IMR-90 (cell line): ENCODE data around the gene MSH5. TPM values are rescaled to one million over a fixed set of nuclear protein-coding genes. Genes with fewer than 3 reads are reported as not detected.
A peak's percentile ranks its signal among the peaks of the same experiment; 100 is the strongest.

Experiments
- ATAC-seq: fragments of 200-7000 bp; cut with Tn5 transposase; 2 replicates; pipeline ENCODE4 v1.9.1; 2020; ENCODE audit warnings: low read depth, mild to moderate bottlenecking, moderate library complexity
- BruUV-seq: library from RNA; stranded (reverse); fragments of 400-500 nt; replicated peaks from 2 replicates; lab custom pipeline; 2021; lab: Mats Ljungman, UMichigan
- CTCF ChIA-PET: fragments of 300-600 bp; formaldehyde crosslinking; extraction: SDS; loops from one replicate; lab custom pipeline; 2021; ENCODE audit warnings: antibody characterized with exemption; lab: Yijun Ruan, JAX
- POLR2A ChIA-PET: fragments of 300-600 bp; sonication (Branson Sonifier 250); formaldehyde crosslinking; loops from one replicate; lab custom pipeline; 2022; ENCODE audit warnings: antibody characterized with exemption; ENCODE audit not compliant: unreplicated experiment; lab: Charles Lee
- DNase-seq: peaks from one replicate; pipeline ENCODE4 v3.0.0; 2013
- H2AFZ ChIP-seq: replicated peaks from 2 replicates; pipeline ENCODE3; 2013; ENCODE audit warnings: low read length, mild to moderate bottlenecking; ENCODE audit not compliant: poor library complexity
- H2AK5ac ChIP-seq: 2 replicates; pipeline ENCODE4 v1.6.1; 2013; ENCODE audit warnings: low read depth, low read length, inconsistent platforms
- H2AK9ac ChIP-seq: replicated peaks from 2 replicates; pipeline ENCODE3; 2013; ENCODE audit warnings: mild to moderate bottlenecking, low read depth, low read length, moderate library complexity; ENCODE audit not compliant: poor library complexity
- H2BK120ac ChIP-seq: 2 replicates; pipeline ENCODE4 v1.6.1; 2013; ENCODE audit warnings: low read depth, low read length, inconsistent platforms
- H2BK15ac ChIP-seq: 3 replicates; pipeline ENCODE4 v1.6.1; 2013; ENCODE audit warnings: low read depth, low read length, inconsistent platforms
- H2BK20ac ChIP-seq: 2 replicates; pipeline ENCODE4 v1.6.1; 2013; ENCODE audit warnings: low read depth, mild to moderate bottlenecking, inconsistent platforms, low read length, moderate library complexity
- H2BK5ac ChIP-seq: 2 replicates; pipeline ENCODE4 v1.6.1; 2013; ENCODE audit warnings: mild to moderate bottlenecking, low read depth, low read length, inconsistent platforms; ENCODE audit not compliant: poor library complexity, severe bottlenecking
- H3K14ac ChIP-seq: replicated peaks from 2 replicates; pipeline ENCODE4 v1.6.1; 2013; ENCODE audit warnings: low read depth, low read length, inconsistent platforms
- H3K18ac ChIP-seq: 2 replicates; pipeline ENCODE4 v1.6.1; 2013; ENCODE audit warnings: low read depth, low read length, control low read depth
- H3K23ac ChIP-seq: 2 replicates; pipeline ENCODE4 v1.6.1; 2013; ENCODE audit warnings: low read depth, low read length, inconsistent platforms
- H3K27ac ChIP-seq: 2 replicates; pipeline ENCODE4 v1.5.1; 2013; ENCODE audit warnings: mild to moderate bottlenecking, control low read depth, low read length; ENCODE audit not compliant: insufficient read depth
- H3K27me3 ChIP-seq: 2 replicates; pipeline ENCODE4 v1.6.1; 2013; ENCODE audit warnings: low read length; ENCODE audit not compliant: control insufficient read depth, insufficient read depth
- H3K36me3 ChIP-seq: 2 replicates; pipeline ENCODE4 v1.6.1; 2013; ENCODE audit warnings: low read length, mixed read lengths; ENCODE audit not compliant: control insufficient read depth, insufficient read depth
- H3K4ac ChIP-seq: 2 replicates; pipeline ENCODE4 v1.6.1; 2013; ENCODE audit warnings: low read depth, low read length, inconsistent platforms
- H3K4me1 ChIP-seq: 2 replicates; pipeline ENCODE4 v1.6.1; 2013; ENCODE audit warnings: low read length, mixed read lengths; ENCODE audit not compliant: control insufficient read depth, insufficient read depth
- H3K4me2 ChIP-seq: 2 replicates; pipeline ENCODE4 v1.6.1; 2013; ENCODE audit warnings: low read depth, mild to moderate bottlenecking, control low read depth, low read length, moderate library complexity
- H3K4me3 ChIP-seq: 2 replicates; pipeline ENCODE4 v1.5.1; 2013; ENCODE audit warnings: low read depth, mild to moderate bottlenecking, control low read depth, low read length, moderate library complexity; ENCODE audit not compliant: insufficient read depth
- H3K56ac ChIP-seq: 2 replicates; pipeline ENCODE4 v1.6.1; 2013; ENCODE audit warnings: low read length, inconsistent platforms; ENCODE audit not compliant: insufficient read depth; ENCODE audit errors: extremely low read depth
- H3K79me1 ChIP-seq, 2 experiments: 2 replicates each; pipeline ENCODE4 v1.6.1; 2013; ENCODE audit warnings: low read length in 2 of 2, inconsistent platforms in 1 of 2, low read depth in 1 of 2
- H3K9ac ChIP-seq: 2 replicates; pipeline ENCODE4 v1.6.1; 2013; ENCODE audit warnings: low read depth, low read length, control low read depth
- H3K9me1 ChIP-seq: 2 replicates; pipeline ENCODE4 v1.6.1; 2013; ENCODE audit warnings: low read length, inconsistent platforms; ENCODE audit not compliant: insufficient read depth
- H3K9me3 ChIP-seq: 2 replicates; pipeline ENCODE4 v1.6.1; 2013; ENCODE audit warnings: low read length; ENCODE audit not compliant: control insufficient read depth, insufficient read depth
- H4K20me1 ChIP-seq: 2 replicates; pipeline ENCODE4 v1.6.1; 2013; ENCODE audit warnings: low read length, inconsistent platforms; ENCODE audit not compliant: insufficient read depth
- H4K5ac ChIP-seq: 2 replicates; pipeline ENCODE4 v1.6.1; 2013; ENCODE audit warnings: mild to moderate bottlenecking, low read depth, low read length, control low read depth
- H4K8ac ChIP-seq, 2 experiments: 2 replicates each; pipeline ENCODE4 v1.6.1; 2013; ENCODE audit warnings: low read depth in 2 of 2, low read length in 2 of 2, control low read depth in 1 of 2, inconsistent platforms in 1 of 2
- H4K91ac ChIP-seq: 2 replicates; pipeline ENCODE4 v1.6.1; 2013; ENCODE audit warnings: low read depth, low read length, inconsistent platforms; ENCODE audit not compliant: insufficient read depth
- CEBPB ChIP-seq: IDR thresholded peaks from 2 replicates; pipeline ENCODE4 v1.6.1; 2012; ENCODE audit warnings: low read depth, low read length, improper control_type of control experiment
- CHD1 ChIP-seq: IDR thresholded peaks from 2 replicates; pipeline ENCODE4 v1.6.1; 2012; ENCODE audit warnings: low read depth, low read length, improper control_type of control experiment
- CTCF ChIP-seq: conservative IDR thresholded peaks from 2 replicates; pipeline ENCODE4 v1.5.1; 2012; ENCODE audit warnings: mild to moderate bottlenecking, low read depth, low read length, improper control_type of control experiment
- FOS ChIP-seq: fragments of 150-350 bp; IDR thresholded peaks from 2 replicates; pipeline ENCODE4 v1.6.1; 2016; ENCODE audit warnings: low read depth, low read length
- MAZ ChIP-seq: IDR thresholded peaks from 2 replicates; pipeline ENCODE4 v1.6.1; 2012; ENCODE audit warnings: low read depth, mild to moderate bottlenecking, low read length, improper control_type of control experiment, moderate library complexity, borderline replicate concordance
- RAD21 ChIP-seq: IDR thresholded peaks from 2 replicates; pipeline ENCODE4 v1.6.1; 2012; ENCODE audit warnings: low read length, improper control_type of control experiment
- RCOR1 ChIP-seq: IDR thresholded peaks from 2 replicates; pipeline ENCODE4 v1.6.1; 2012; ENCODE audit warnings: mild to moderate bottlenecking, low read length, improper control_type of control experiment; ENCODE audit not compliant: insufficient replicate concordance
- SMC3 ChIP-seq: fragments of 150-350 bp; IDR thresholded peaks from 2 replicates; pipeline ENCODE4 v1.6.1; 2016; ENCODE audit warnings: low read depth, mild to moderate bottlenecking, antibody characterized with exemption, low read length, moderate library complexity
- USF2 ChIP-seq: fragments of 150-350 bp; IDR thresholded peaks from 2 replicates; pipeline ENCODE4 v1.6.1; 2017; ENCODE audit warnings: mild to moderate bottlenecking, antibody characterized with exemption, low read length, low read depth
- WGBS, 2 experiments: methylation state at CpG; one replicate each; pipeline versions ENCODE4 v1.1.5 to v1.1.7; 2013; ENCODE audit warnings: missing lambda C conversion rate in 2 of 2; ENCODE audit not compliant: insufficient read length in 1 of 2; ENCODE audit errors: extremely low coverage in 2 of 2; 5-methylcytosine and 5-hydroxymethylcytosine counted together
- dilution Hi-C: fragments of 300-500 bp; cut with HindIII; formaldehyde crosslinking; loops from one replicate; pipeline ENCODE4 v1.14.3; 2018; ENCODE audit warnings: low sequenced_read_pairs; ENCODE audit not compliant: unreplicated experiment
- in situ Hi-C: fragments of 300-500 bp; cut with MboI; formaldehyde crosslinking; loops from 3 replicates; pipeline ENCODE4 v1.14.3; 2019; ENCODE audit warnings: low sequenced_read_pairs, inconsistent platforms, mixed read lengths
- intact Hi-C: fragments of 100-400 bp; cut with micrococcal nuclease; formaldehyde crosslinking; loops from 2 replicates; pipeline ENCODE4 v1.10.0; 2022
- polyA plus RNA-seq, 3 experiments: library from polyadenylated mRNA; depleted of rRNA; stranded (reverse); fragments of >200 nt; gene quantifications; 2 replicates each; pipeline ENCODE4 v1.2.3, GENCODE V29; 2012; ENCODE audit warnings: low replicate concordance in 1 of 3
- total RNA-seq: library from RNA; depleted of rRNA; stranded (reverse); fragments of >200 nt; gene quantifications from 2 replicates; pipeline ENCODE4 v1.2.3, GENCODE V29; 2012

The MSH5 gene
- total and polyA plus RNA-seq, 2 of the 4 experiments (the other 2 are of a cell fraction) = 5.6 to 15.7 TPM

GRCh38 chr6:31776485-31776988, 36.7 kb downstream of the MSH5 start (continued):
- TF ChIP-seq RCOR1 (no peak), CTCF (no peak)

GRCh38 chr6:31776989-31777666, 37.3 kb downstream of the MSH5 start, which contains the start of gene VWA7:
VWA7 (minus strand) TSS chr6:31777328; CDS start chr6:31776779, 549 bp downstream.
- in situ Hi-C loops (no loop called here), intact Hi-C loops (no loop called here), dilution Hi-C loops (no loop called here)
- Histone ChIP-seq H2BK5ac (peak within 1 kb of the TSS; percentile 56), H3K14ac (peak within 1 kb of the TSS; percentile 83; the same call in 1 of the 2 replicates), H3K79me1 (0 out of 4 replicates have a peak, but pooled peaks cover 0 to 2% of the 10 kb centered on the region in 2 experiments), H2AK5ac (peak within 1 kb of the TSS; percentile 43), H2AK9ac (peak within 1 kb of the TSS; percentile 96), H3K4me3 (no peak within 1 kb of the TSS), H3K4ac (peak within 1 kb of the TSS; percentile 73), H3K9me1 (0 out of 2 replicates have a peak, but pooled peaks cover 8% of the 10 kb centered on the region), H2BK15ac (no peak within 1 kb of the TSS), H3K27me3 (no peaks in the 10 kb centered on the region), H3K9ac (no peak within 1 kb of the TSS), H3K9me3 (no peaks in the 10 kb centered on the region), H4K91ac (peak within 1 kb of the TSS; percentile 46; the same call in 1 of the 2 replicates), H3K18ac (no peak within 1 kb of the TSS), H3K4me2 (peak within 1 kb of the TSS; percentile 54), H2BK20ac (no peak within 1 kb of the TSS), H2BK120ac (no peak within 1 kb of the TSS), H2AFZ (peak within 1 kb of the TSS; percentile 83), H3K56ac (no peak within 1 kb of the TSS), H4K20me1 (no peaks in the 10 kb centered on the region), H3K27ac (no peak within 1 kb of the TSS), H3K36me3 (peaks cover 40% of the 10 kb centered on the region), H4K5ac (no peak within 1 kb of the TSS), H4K8ac (peak within 1 kb of the TSS in 1 of 2 experiments; percentile 75; a peak in 2 of 4 replicates), H3K23ac (no peak within 1 kb of the TSS), H3K4me1 (peaks cover 10% of the 10 kb centered on the region)
- peak; percentile 70 for DNase-seq
- CTCF ChIA-PET = no interaction called here
- BruUV-seq = no TSS peak
- WGBS, 2 experiments = no CpG with 5 or more reads among the region's 15 CpGs
- peak; percentile 76; the same call in 1 of the 2 replicates for TF ChIP-seq MAZ
- no peak for TF ChIP-seq CTCF
- no peak for TF ChIP-seq SMC3
- no peak for TF ChIP-seq RAD21
- TF ChIP-seq FOS = 0 out of 2 replicates have a peak, but pooled peaks have one; percentile 8
- 0 out of 2 replicates have a peak, but pooled peaks have one; percentile 7 for TF ChIP-seq USF2
- no peak for TF ChIP-seq CHD1
- no peak for TF ChIP-seq CEBPB
- peak; percentile 84 for ATAC-seq
- POLR2A ChIA-PET = no interaction called here
